Thymus (tissue), 11 donors: ENCODE measurements around the gene VILL. TPM values are rescaled to one million over a fixed set of nuclear protein-coding genes. Genes with fewer than 3 reads are reported as not detected.
A peak's percentile ranks its signal among the peaks of the same experiment; 100 is the strongest.

ENCODE experiments used
- DNase-seq, 9 donors: peaks; one replicate each; pipeline ENCODE4 v3.0.0-alpha.2; 2013; ENCODE audit warnings: low spot score in 9 of 9, low read depth in 6 of 9, missing footprints in 1 of 9
- H3K27ac ChIP-seq, 2 donors: one replicate each; pipeline ENCODE4 v1.5.1; 2013; ENCODE audit warnings: control low read depth in 1 of 2, low read depth in 1 of 2, low read length in 1 of 2, mild to moderate bottlenecking in 1 of 2, moderate library complexity in 1 of 2
- H3K27me3 ChIP-seq, 2 donors: one replicate each; pipeline ENCODE4 v1.5.1; 2013; ENCODE audit warnings: low read length in 1 of 2; ENCODE audit not compliant: control insufficient read depth in 2 of 2, insufficient read depth in 1 of 2
- H3K36me3 ChIP-seq, 2 donors: one replicate each; pipeline ENCODE4 v1.5.1; 2013; ENCODE audit warnings: low read length in 1 of 2, mild to moderate bottlenecking in 1 of 2, moderate library complexity in 1 of 2; ENCODE audit not compliant: control insufficient read depth in 2 of 2, insufficient read depth in 2 of 2
- H3K4me1 ChIP-seq, 2 donors: one replicate each; pipeline ENCODE4 v1.5.1; 2013; ENCODE audit warnings: low read length in 2 of 2; ENCODE audit not compliant: control insufficient read depth in 2 of 2, insufficient read depth in 2 of 2
- H3K4me3 ChIP-seq, 2 donors: one replicate each; pipeline ENCODE4 v1.5.1; 2013; ENCODE audit warnings: low read length in 2 of 2, control low read depth in 1 of 2, mild to moderate bottlenecking in 1 of 2
- H3K9me3 ChIP-seq, 2 donors: one replicate each; pipeline ENCODE4 v1.5.1; 2013; ENCODE audit warnings: low read length in 1 of 2, mild to moderate bottlenecking in 1 of 2; ENCODE audit not compliant: control insufficient read depth in 2 of 2, insufficient read depth in 1 of 2
- WGBS: extraction: QIAGEN DNeasy Blood & Tissue Kit; methylation state at CpG from one replicate; pipeline ENCODE4 v1.1.7; 2013; 5-methylcytosine and 5-hydroxymethylcytosine counted together
- polyA plus RNA-seq: library from polyadenylated mRNA; stranded (reverse); fragments of 200-250 nt; gene quantifications from one replicate; pipeline ENCODE4 v1.2.3, GENCODE V29; 2013
- total RNA-seq: library from RNA; stranded (reverse); fragments of 120-200 nt; gene quantifications from one replicate; pipeline ENCODE4 v1.2.4, GENCODE V29; 2013
- donor health status: healthy.

VILL gene
- total and polyA plus RNA-seq, 2 donors = 13.0 to 24.5 TPM

DNA sequence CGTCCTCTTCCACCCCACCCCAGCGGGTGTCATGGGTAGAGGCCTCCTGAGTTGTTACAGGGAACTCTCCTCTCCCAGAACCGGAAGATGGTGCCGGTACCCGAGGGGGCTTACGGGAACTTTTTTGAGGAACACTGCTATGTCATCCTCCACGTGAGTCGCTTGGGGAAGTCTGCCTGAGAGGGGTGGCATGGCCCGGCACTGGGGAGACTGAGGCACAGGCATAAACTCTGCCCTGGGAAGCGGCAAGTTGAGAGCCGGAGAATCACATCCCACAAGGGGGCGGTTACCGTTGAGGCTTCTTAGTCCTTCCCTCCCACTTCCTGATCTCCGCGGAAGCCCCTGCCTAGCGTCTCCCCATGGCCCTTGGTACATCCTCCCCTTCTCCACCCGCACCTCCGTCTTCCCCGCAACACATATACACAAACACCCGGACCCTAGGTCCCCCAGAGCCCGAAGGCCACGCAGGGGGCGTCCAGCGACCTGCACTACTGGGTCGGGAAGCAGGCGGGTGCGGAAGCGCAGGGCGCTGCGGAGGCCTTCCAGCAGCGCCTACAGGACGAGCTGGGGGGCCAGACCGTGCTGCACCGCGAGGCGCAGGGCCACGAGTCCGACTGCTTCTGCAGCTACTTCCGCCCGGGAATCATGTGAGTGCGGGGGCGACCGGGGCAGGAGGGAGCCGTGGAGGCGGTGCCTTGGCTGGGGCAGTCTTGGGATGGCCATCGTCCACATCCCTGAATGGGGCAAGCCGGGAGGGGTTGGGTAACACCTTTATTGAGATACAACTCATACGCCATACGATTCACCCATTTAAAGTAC is 3.4 kb downstream of the VILL start:
- H3K9me3 ChIP-seq = peaks cover 0 to 3% of the 10 kb centered on the region in 2 donors
- under 1% methylated on average over 49 of the region's 49 CpGs for WGBS
- H3K36me3 ChIP-seq = peaks cover 17 to 19% of the 10 kb centered on the region in 2 donors
- peak overlapping the region; percentile 52 to 82 for H3K4me3 ChIP-seq
- H3K27ac ChIP-seq = peak overlapping the region; percentile 62 to 86
- no peaks in the 10 kb centered on the region for H3K27me3 ChIP-seq
- H3K4me1 ChIP-seq = peaks cover 11 to 37% of the 10 kb centered on the region in 2 donors
- DNase-seq = peak in 8 of 9 donors; percentile 37 to 81 (median 56)

DNA sequence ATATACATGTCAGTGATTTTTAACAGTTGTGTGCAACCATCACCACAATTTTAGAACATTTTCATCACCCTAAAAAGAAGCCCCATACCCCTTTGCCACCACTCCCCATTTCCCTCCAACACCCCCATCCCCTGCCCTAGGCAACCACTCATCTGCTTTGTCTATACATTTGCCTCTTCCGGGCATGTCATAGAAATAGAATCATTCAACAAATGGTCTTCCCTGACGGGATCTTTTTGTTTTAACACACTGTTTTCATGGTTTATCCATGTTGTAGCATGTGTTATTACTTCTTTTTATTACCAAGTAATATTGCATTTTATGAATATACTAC is 4.0 kb downstream of the VILL start:
- Histone ChIP-seq H3K4me3 (peak overlapping the region; percentile 52 to 82), H3K27me3 (no peaks in the 10 kb centered on the region), H3K9me3 (peaks cover 0 to 3% of the 10 kb centered on the region in 2 donors), H3K36me3 (peaks cover 19 to 22% of the 10 kb centered on the region in 2 donors), H3K4me1 (peaks cover 11 to 41% of the 10 kb centered on the region in 2 donors), H3K27ac (peak overlapping the region; percentile 62 to 86)
- no peak for DNase-seq
- WGBS = 13% methylated on average over 2 of the region's 2 CpGs

DNA sequence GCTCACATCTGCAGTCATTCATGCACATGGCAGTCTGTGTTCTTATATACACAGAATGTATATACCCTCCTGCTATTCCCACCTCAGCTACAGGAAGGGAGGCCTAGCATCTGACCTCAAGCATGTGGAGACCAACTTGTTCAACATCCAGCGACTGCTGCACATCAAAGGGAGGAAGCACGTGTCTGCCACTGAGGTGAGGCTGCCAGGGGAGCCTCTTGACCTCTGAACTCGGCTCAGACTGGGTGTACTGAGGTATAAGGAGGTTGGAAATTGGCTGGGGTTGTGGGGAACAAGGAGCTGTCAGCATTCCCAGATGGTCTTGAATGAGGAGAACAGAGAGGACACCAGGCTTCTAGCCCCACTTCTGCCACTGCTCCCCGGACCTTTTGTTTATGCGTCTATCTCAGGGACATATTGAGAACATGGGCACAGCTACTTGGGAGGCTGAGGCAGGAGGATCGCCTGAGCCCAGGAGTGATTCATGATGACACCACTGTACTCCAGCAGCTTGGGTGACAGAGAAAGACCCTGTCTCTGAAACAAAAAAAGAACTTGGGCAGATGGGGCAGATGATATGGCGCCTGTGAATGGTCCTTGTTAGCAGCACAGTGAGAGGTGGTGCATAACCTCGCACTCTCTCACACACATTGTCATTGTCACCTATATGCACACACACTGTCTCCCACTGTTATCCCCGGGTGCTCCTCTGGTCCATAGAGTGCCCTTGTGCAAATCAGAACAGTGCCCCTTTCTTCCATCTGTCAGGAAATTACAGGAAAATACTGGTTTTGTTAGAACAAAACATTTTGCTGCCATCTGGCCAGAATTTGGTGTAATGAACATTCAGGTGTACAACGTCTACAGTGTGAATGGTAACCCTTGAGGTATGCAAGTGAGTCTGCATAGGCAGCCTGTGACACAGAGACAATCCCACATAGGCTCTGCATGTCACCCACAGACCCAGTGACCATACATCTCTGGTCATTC is 5.4 kb downstream of the VILL start:
- Histone ChIP-seq H3K4me3 (no peak overlapping the region), H3K9me3 (peaks cover 0 to 3% of the 10 kb centered on the region in 2 donors), H3K27ac (peak overlapping the region in 1 of 2 donors; percentile 49), H3K27me3 (no peaks in the 10 kb centered on the region), H3K36me3 (peaks cover 29 to 32% of the 10 kb centered on the region in 2 donors), H3K4me1 (peaks cover 11 to 41% of the 10 kb centered on the region in 2 donors)
- WGBS = 88% methylated on average over 10 of the region's 10 CpGs
- DNase-seq = peak in 4 of 9 donors; percentile 37 to 63 (median 43)

DNA sequence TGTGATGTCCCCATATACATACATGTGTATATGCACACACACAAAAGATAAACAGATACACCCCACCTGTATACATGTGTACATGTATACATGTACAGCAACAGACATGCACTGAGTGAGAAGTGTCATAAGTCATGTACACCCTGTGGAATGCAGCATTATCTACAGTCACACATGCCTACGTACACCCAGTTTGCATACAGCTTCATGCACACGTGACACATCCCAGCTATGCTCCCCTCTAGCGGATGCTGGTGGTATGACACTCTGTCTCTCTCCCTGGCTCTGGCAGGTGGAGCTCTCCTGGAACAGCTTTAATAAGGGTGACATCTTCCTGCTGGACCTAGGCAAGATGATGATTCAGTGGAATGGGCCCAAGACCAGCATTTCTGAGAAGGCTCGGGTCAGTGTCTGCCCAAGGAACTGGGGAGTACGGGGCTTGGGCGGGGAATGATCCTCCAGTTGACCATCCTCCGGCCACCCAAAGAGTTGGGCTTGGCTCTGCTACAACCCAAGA is 6.3 kb downstream of the VILL start:
- DNase-seq = peak in 7 of 9 donors; percentile 67 to 90 (median 82)
- Histone ChIP-seq H3K4me1 (peaks cover 11 to 41% of the 10 kb centered on the region in 2 donors), H3K4me3 (no peak overlapping the region), H3K9me3 (peaks cover 0 to 3% of the 10 kb centered on the region in 2 donors), H3K36me3 (peaks cover 38 to 41% of the 10 kb centered on the region in 2 donors), H3K27me3 (no peaks in the 10 kb centered on the region), H3K27ac (no peak overlapping the region)
- 58% methylated on average over 7 of the region's 7 CpGs for WGBS

DNA sequence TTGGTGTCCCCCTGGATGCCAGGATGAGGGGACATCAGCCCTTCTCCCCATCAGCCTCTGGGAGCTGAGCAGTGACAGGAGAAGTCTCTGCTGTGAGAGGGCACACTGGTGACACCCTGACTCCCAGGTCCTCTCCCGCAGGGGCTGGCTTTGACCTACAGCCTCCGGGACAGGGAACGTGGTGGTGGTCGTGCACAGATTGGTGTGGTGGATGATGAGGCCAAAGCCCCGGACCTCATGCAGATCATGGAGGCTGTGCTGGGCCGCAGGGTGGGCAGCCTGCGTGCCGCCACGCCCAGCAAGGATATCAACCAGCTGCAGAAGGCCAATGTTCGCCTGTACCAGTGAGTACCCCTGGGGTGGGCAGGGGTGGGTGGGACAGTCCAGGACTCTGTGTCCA is 6.8 kb downstream of the VILL start:
- Histone ChIP-seq H3K4me1 (peaks cover 11 to 41% of the 10 kb centered on the region in 2 donors), H3K27me3 (no peaks in the 10 kb centered on the region), H3K36me3 (peaks cover 43 to 45% of the 10 kb centered on the region in 2 donors), H3K27ac (no peak overlapping the region), H3K4me3 (no peak overlapping the region), H3K9me3 (peaks cover 0 to 3% of the 10 kb centered on the region in 2 donors)
- WGBS = 92% methylated on average over 10 of the region's 10 CpGs
- DNase-seq = no peak

DNA sequence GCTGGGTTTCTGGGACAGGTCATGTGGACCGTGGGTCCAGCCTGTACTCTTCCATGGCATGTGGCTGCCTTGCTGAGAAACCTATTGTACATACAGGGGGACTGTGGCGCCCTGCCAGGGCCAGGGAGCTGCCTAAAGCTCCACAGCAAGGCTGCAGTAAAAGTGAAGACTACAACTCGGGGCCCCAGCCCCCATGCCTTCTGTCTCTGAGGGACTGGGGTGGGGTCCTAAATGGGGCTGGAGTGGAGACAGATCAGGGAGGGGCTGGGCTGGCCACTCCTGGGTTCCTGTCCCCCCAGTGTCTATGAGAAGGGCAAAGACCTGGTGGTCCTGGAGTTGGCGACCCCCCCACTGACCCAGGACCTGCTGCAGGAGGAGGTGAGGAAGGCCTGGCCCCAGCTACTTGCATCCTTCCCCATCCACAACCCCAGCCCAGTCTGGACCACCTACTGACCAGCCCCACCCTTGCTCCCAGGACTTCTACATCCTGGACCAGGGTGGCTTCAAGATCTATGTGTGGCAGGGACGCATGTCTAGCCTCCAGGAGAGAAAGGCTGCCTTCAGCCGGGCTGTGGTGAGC is 7.3 kb downstream of the VILL start:
- H3K27ac ChIP-seq = peak overlapping the region in 1 of 2 donors; percentile 86
- WGBS = 97% methylated on average over 6 of the region's 6 CpGs
- H3K27me3 ChIP-seq = no peaks in the 10 kb centered on the region
- peaks cover 11 to 41% of the 10 kb centered on the region in 2 donors for H3K4me1 ChIP-seq
- H3K9me3 ChIP-seq = peaks cover 0 to 3% of the 10 kb centered on the region in 2 donors
- peaks cover 48 to 51% of the 10 kb centered on the region in 2 donors for H3K36me3 ChIP-seq
- DNase-seq = no peak
- no peak overlapping the region for H3K4me3 ChIP-seq

DNA sequence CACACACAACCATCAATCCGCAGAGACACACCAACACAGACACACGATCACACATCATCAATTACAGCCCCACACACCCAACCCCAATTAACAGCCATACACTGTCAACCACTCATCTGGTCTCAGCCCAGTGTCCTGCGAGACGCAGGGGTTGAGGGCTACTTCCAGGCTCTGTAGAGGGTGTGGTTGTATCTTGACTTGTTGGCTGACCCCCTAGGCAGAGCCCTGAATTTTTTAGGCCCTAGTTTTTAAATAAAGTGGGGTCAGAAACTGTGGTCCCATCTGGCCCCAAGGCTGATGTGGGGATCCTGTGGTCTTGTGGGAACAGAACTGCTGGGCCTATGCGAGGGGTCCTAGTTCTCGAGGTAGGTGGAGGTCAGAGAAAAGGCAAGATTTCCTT is 9.2 kb downstream of the VILL start:
- H3K4me3 ChIP-seq = no peak overlapping the region
- no peak overlapping the region for H3K27ac ChIP-seq
- no peaks in the 10 kb centered on the region for H3K27me3 ChIP-seq
- WGBS = 98% methylated on average over 6 of the region's 6 CpGs
- peaks cover 0 to 3% of the 10 kb centered on the region in 2 donors for H3K9me3 ChIP-seq
- peaks cover 9 to 34% of the 10 kb centered on the region in 2 donors for H3K4me1 ChIP-seq
- peaks cover 53 to 59% of the 10 kb centered on the region in 2 donors for H3K36me3 ChIP-seq
- no peak for DNase-seq

DNA sequence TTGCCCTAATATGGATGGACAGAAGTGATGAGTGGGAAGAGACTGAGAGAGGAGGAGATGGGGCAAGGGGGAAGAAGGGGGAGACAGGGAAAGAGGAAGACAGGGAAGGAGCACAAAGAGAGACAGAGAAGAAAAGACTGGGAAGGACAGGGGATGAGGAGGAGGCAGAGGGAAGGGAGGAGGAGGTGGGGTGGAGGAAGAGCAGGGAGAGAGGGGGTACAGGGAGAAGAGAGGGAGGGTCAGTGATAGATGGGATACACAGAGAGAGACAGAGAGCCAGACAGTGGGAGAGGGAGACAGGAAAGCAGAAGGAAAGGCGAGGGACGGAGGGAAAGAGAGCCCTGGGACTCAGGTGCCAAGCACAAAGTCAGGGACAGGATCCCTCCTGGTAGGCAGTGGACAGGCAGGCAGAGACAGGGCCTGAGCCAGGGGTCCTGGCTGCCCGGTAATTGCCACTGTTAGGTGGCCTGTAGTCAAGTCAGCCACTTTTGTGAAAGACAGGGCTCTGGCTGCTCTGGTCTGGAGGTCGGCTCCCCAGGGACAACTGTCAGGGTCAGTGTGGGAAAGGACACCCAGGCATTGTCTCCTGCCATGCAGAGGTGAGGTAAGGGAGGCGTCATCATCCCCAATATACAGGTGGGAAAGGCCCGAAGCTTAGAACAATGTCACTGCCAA is 9.8 kb downstream of the VILL start:
- no peak overlapping the region for H3K4me3 ChIP-seq
- H3K27ac ChIP-seq = no peak overlapping the region
- H3K36me3 ChIP-seq = peaks cover 57 to 64% of the 10 kb centered on the region in 2 donors
- H3K27me3 ChIP-seq = no peaks in the 10 kb centered on the region
- no peak for DNase-seq
- WGBS = 96% methylated on average over 6 of the region's 6 CpGs
- peaks cover 0 to 3% of the 10 kb centered on the region in 2 donors for H3K9me3 ChIP-seq
- H3K4me1 ChIP-seq = peaks cover 6 to 31% of the 10 kb centered on the region in 2 donors
